Keratinocyte (primary cell): Measurements from ENCODE around the gene PXDN. TPM values are rescaled to one million over a fixed set of nuclear protein-coding genes. Genes with fewer than 3 reads are reported as not detected.

Source experiments
- DNase-seq: peaks from one replicate; pipeline ENCODE4 v3.0.0-alpha.2; 2011; ENCODE audit warnings: low read depth, missing footprints, low spot score
- FAIRE-seq: peaks from 2 replicates; lab custom pipeline; 2011; peaks lifted over from hg19 to GRCh38; lab: Jason Lieb, UNC
- H2AFZ ChIP-seq: 2 replicates; pipeline ENCODE4 v1.6.0; 2012; ENCODE audit warnings: low read length, control low read depth, inconsistent platforms; ENCODE audit not compliant: control insufficient read depth
- H3K27ac ChIP-seq: 2 replicates; pipeline ENCODE4 v1.5.1; 2011; ENCODE audit warnings: low read length; ENCODE audit not compliant: control insufficient read depth, insufficient read depth
- H3K27me3 ChIP-seq: 3 replicates; pipeline ENCODE4 v1.6.0; 2011; ENCODE audit warnings: low read length; ENCODE audit not compliant: control insufficient read depth, insufficient read depth; ENCODE audit errors: extremely low read depth
- H3K36me3 ChIP-seq, 2 experiments: 2 replicates in 1 of 2; 3 replicates in 1 of 2; pipeline ENCODE4 v1.5.1; 2011; ENCODE audit warnings: low read length in 2 of 2, mild to moderate bottlenecking in 1 of 2; ENCODE audit not compliant: control insufficient read depth in 2 of 2, insufficient read depth in 2 of 2; ENCODE audit errors: extremely low read depth in 1 of 2
- H3K4me1 ChIP-seq: 3 replicates; pipeline ENCODE4 v1.5.1; 2011; ENCODE audit warnings: low read length; ENCODE audit not compliant: control insufficient read depth, insufficient read depth; ENCODE audit errors: extremely low read depth
- H3K4me2 ChIP-seq: 3 replicates; pipeline ENCODE4 v1.6.0; 2011; ENCODE audit warnings: low read depth, low read length; ENCODE audit not compliant: control insufficient read depth, insufficient read depth; ENCODE audit errors: extremely low read depth
- H3K4me3 ChIP-seq, 3 experiments: fragments of 200-600 bp in 1 of 3; sonication (generic) in 1 of 3; 2 replicates in 2 of 3; 3 replicates in 1 of 3; pipeline ENCODE4 v1.5.1; 2011 to 2016; ENCODE audit warnings: low read length in 3 of 3, mild to moderate bottlenecking in 3 of 3, control low read depth in 2 of 3, inconsistent platforms in 1 of 3, low read depth in 1 of 3, mixed read lengths in 1 of 3, mixed run types in 1 of 3, moderate library complexity in 1 of 3; ENCODE audit not compliant: control insufficient read depth in 2 of 3, insufficient read depth in 2 of 3; ENCODE audit errors: extremely low read depth in 1 of 3
- H3K79me2 ChIP-seq: 2 replicates; pipeline ENCODE4 v1.6.0; 2012; ENCODE audit warnings: low read length; ENCODE audit not compliant: control insufficient read depth, insufficient read depth
- H3K9ac ChIP-seq: 3 replicates; pipeline ENCODE4 v1.6.0; 2011; ENCODE audit warnings: low read length; ENCODE audit not compliant: control insufficient read depth, insufficient read depth; ENCODE audit errors: extremely low read depth
- H3K9me1 ChIP-seq: 3 replicates; pipeline ENCODE4 v1.6.0; 2011; ENCODE audit warnings: low read length; ENCODE audit not compliant: control insufficient read depth, insufficient read depth; ENCODE audit errors: extremely low read depth
- H3K9me3 ChIP-seq: 2 replicates; pipeline ENCODE4 v1.5.1; 2012; ENCODE audit warnings: low read depth, low read length; ENCODE audit not compliant: control insufficient read depth
- H4K20me1 ChIP-seq: 3 replicates; pipeline ENCODE4 v1.6.0; 2011; ENCODE audit warnings: low read length; ENCODE audit not compliant: control insufficient read depth, insufficient read depth; ENCODE audit errors: extremely low read depth
- CTCF ChIP-seq, 3 experiments: IDR thresholded peaks in 1 of 3; conservative IDR thresholded peaks in 1 of 3; optimal IDR thresholded peaks in 1 of 3; 2 replicates in 2 of 3; 3 replicates in 1 of 3; pipeline versions ENCODE3 to v1.5.1; 2011; ENCODE audit warnings: low read length in 3 of 3, mild to moderate bottlenecking in 3 of 3, moderate library complexity in 2 of 3, control low read depth in 1 of 3, inconsistent platforms in 1 of 3; ENCODE audit not compliant: insufficient read depth in 2 of 3; ENCODE audit errors: extremely low read depth in 1 of 3
- EZH2 ChIP-seq: IDR thresholded peaks from one replicate; pipeline ENCODE4 v1.6.1; 2012; ENCODE audit warnings: inconsistent platforms, mild to moderate bottlenecking, low read length, moderate library complexity
- dilution Hi-C: fragments of 300-500 bp; cut with MboI; formaldehyde crosslinking; loops from one replicate; pipeline ENCODE4 v1.7.0; 2020; ENCODE audit warnings: low sequenced_read_pairs; ENCODE audit not compliant: extremely low pct_ligation_motif_present
- polyA plus RNA-seq, 5 experiments: library from polyadenylated mRNA; depleted of rRNA in 3 of 5; stranded (reverse) in 3 of 5; stranded (forward) in 1 of 5; unstranded in 1 of 5; fragments of >200 nt; gene quantifications; 1 replicate in 1 of 5; 2 replicates in 3 of 5; 3 replicates in 1 of 5; pipeline versions ENCODE4 v1.2.1 to v1.2.3, GENCODE V29; 2011 to 2012; ENCODE audit warnings: missing spikeins in 2 of 5, low read depth in 1 of 5, low replicate concordance in 1 of 5

PXDN gene
- polyA plus RNA-seq, 1 donor (not counting 4 experiments of a cell fraction or from before 2014, with no cell fraction given), result 36.7 TPM

- no peak overlapping the region for H3K4me2 ChIP-seq
- dilution Hi-C loops, result loop anchor here (25.0 kb wide), 1 partner anchor 161 kb away; no protein-coding TSS in a partner anchor
- DNase-seq, result no peak
- no peak overlapping the region for H3K27ac ChIP-seq
- H4K20me1 ChIP-seq, result no peaks in the 10 kb centered on the region
- no peak overlapping the region for H3K4me3 ChIP-seq
- no peaks in the 10 kb centered on the region for H3K9me3 ChIP-seq
- peaks cover 2% of the 10 kb centered on the region for H3K79me2 ChIP-seq
- no peaks in the 10 kb centered on the region for H3K36me3 ChIP-seq
- H3K27me3 ChIP-seq, result peaks cover 38% of the 10 kb centered on the region
- no peak overlapping the region for H3K9ac ChIP-seq
- H3K9me1 ChIP-seq, result no peaks in the 10 kb centered on the region
- FAIRE-seq, result no peak
- no peak overlapping the region for H2AFZ ChIP-seq
- peaks cover 6% of the 10 kb centered on the region for H3K4me1 ChIP-seq
- TF ChIP-seq EZH2 (no peak), CTCF (optimal IDR thresholded peaks at IDR 0.05 in 1 of 3, IDR thresholded peaks at IDR 0.05 in 1 of 3, conservative IDR thresholded peaks at IDR 0.05 in 1 of 3; ENCODE audit: extremely low read depth in 1 of 3, insufficient read depth in 2 of 3, low read length in 3 of 3) (no peak)
Measured at GRCh38 chr2:1748176-1748740, 3.9 kb upstream of the PXDN start.

GRCh38 chr2:1747065-1747941 lies 3.0 kb upstream of the PXDN start:
- peaks cover 38% of the 10 kb centered on the region for H3K27me3 ChIP-seq
- DNase-seq (no peak), FAIRE-seq (no peak)
- H2AFZ ChIP-seq, result no peak overlapping the region
- H4K20me1 ChIP-seq, result peaks cover 3% of the 10 kb centered on the region
- TF ChIP-seq CTCF (optimal IDR thresholded peaks at IDR 0.05 in 1 of 3, IDR thresholded peaks at IDR 0.05 in 1 of 3, conservative IDR thresholded peaks at IDR 0.05 in 1 of 3; ENCODE audit: extremely low read depth in 1 of 3, insufficient read depth in 2 of 3, low read length in 3 of 3) (no peak), EZH2 (no peak)
- H3K9ac ChIP-seq, result no peak overlapping the region
- H3K79me2 ChIP-seq, result peaks cover 7% of the 10 kb centered on the region
- no peak overlapping the region for H3K4me2 ChIP-seq
- H3K9me3 ChIP-seq, result no peaks in the 10 kb centered on the region
- no peak overlapping the region for H3K27ac ChIP-seq
- dilution Hi-C loops, result loop anchor here (25.0 kb wide), 1 partner anchor 160 kb away; no protein-coding TSS in a partner anchor
- no peaks in the 10 kb centered on the region for H3K9me1 ChIP-seq
- no peaks in the 10 kb centered on the region for H3K36me3 ChIP-seq
- H3K4me3 ChIP-seq, result no peak overlapping the region
- peaks cover 13% of the 10 kb centered on the region for H3K4me1 ChIP-seq
